Activated CD8-positive, alpha-beta memory T cell treated with anti-CD3 and anti-CD28 coated beads for 48 hours (primary cell): ENCODE data around the gene RRM2.

Source experiments
- DNase-seq, 3 experiments: peaks; one replicate each; pipeline ENCODE4 v3.0.0-alpha.2; 2020; ENCODE audit warnings: low read depth in 2 of 3, low spot score in 2 of 3

Gene RRM2

GRCh38 chr2:10122500-10123280 lies at the start of gene RRM2:
TSS of gene RRM2 (plus strand) at chr2:10122739. CDS start at chr2:10122799, 60 bp downstream.
- peak; percentile 89 to 92 (median 91) for DNase-seq

GRCh38 chr2:10073706-10074105 lies 48.8 kb upstream of the RRM2 start:
- no peak for DNase-seq

GRCh38 chr2:10075101-10075500 lies 47.4 kb upstream of the RRM2 start:
- DNase-seq, result no peak

- no peak for DNase-seq
Observed at GRCh38 chr2:10075571-10076209, 46.8 kb upstream of the RRM2 start.

- no peak for DNase-seq
Observed at GRCh38 chr2:10076511-10076910, 46.0 kb upstream of the RRM2 start.

- DNase-seq, result no peak
Observed at GRCh38 chr2:10076988-10077527, 45.5 kb upstream of the RRM2 start.

- DNase-seq, result no peak
Observed at GRCh38 chr2:10078001-10078400, 44.5 kb upstream of the RRM2 start.

GRCh38 chr2:10078704-10079265 lies 43.8 kb upstream of the RRM2 start:
- no peak for DNase-seq

- no peak for DNase-seq
Observed at GRCh38 chr2:10079266-10079869, 43.2 kb upstream of the RRM2 start.

GRCh38 chr2:10079870-10080535 lies 42.5 kb upstream of the RRM2 start, which contains the start of gene CYS1:
TSS of gene CYS1 (minus strand) at chr2:10080411. CDS start at chr2:10080223, 188 bp downstream.
- DNase-seq, result no peak

GRCh38 chr2:10080536-10081304 lies 41.8 kb upstream of the RRM2 start:
- DNase-seq, result no peak

GRCh38 chr2:10083046-10083445 lies 39.5 kb upstream of the RRM2 start:
- DNase-seq, result no peak

GRCh38 chr2:10083692-10084211 lies 38.8 kb upstream of the RRM2 start:
- no peak for DNase-seq

- no peak for DNase-seq
Observed at GRCh38 chr2:10084223-10084865, 38.2 kb upstream of the RRM2 start.

GRCh38 chr2:10085043-10085667 lies 37.4 kb upstream of the RRM2 start:
- DNase-seq, result no peak

- no peak for DNase-seq
Observed at GRCh38 chr2:10085668-10086059, 36.9 kb upstream of the RRM2 start.

GRCh38 chr2:10086950-10087349 lies 35.6 kb upstream of the RRM2 start:
- DNase-seq, result no peak

GRCh38 chr2:10087360-10087759 lies 35.2 kb upstream of the RRM2 start:
- no peak for DNase-seq

- DNase-seq, result no peak
Observed at GRCh38 chr2:10089565-10090190, 32.9 kb upstream of the RRM2 start.
